Measurements from ENCODE around the gene MUCL3. TPM values are rescaled to one million over a fixed set of nuclear protein-coding genes. Genes with fewer than 3 reads are reported as not detected.

Gene MUCL3
- total and polyA plus RNA-seq, 2 of the 8 experiments (the other 6 are each of a cell fraction or from before 2014, with no cell fraction given): 0.15 to 0.37 TPM

- Histone ChIP-seq H3K18ac (ENCODE audit: extremely low read depth, low read length) (no peak overlapping the region), H3K79me2 (ENCODE audit: control insufficient read depth in 1 of 2, insufficient read depth in 2 of 2, low read length in 2 of 2) (no peaks in the 10 kb centered on the region), H2BK15ac (ENCODE audit: low read length) (no peak overlapping the region), H3K56ac (replicated peaks; ENCODE audit: insufficient read length, low read depth, low read length) (no peak overlapping the region), H4K91ac (replicated peaks; ENCODE audit: insufficient read length, low read length) (no peak overlapping the region), H3K23ac (ENCODE audit: insufficient read length) (no peak overlapping the region), H3K14ac (ENCODE audit: insufficient read length) (no peak overlapping the region), H3K9me3 (ENCODE audit: insufficient read depth in 2 of 2, low read depth in 1 of 2, low read length in 1 of 2) (no peaks in the 10 kb centered on the region), H3K9ac (replicated peaks in 1 of 4; ENCODE audit: extremely low read depth in 1 of 4, low read depth in 3 of 4, low read length in 3 of 4) (no peak overlapping the region), H4K8ac (ENCODE audit: extremely low read depth, insufficient read depth, low read length) (no peak overlapping the region), H4K5ac (ENCODE audit: insufficient read length, low read depth, low read length) (no peak overlapping the region), H3K23me2 (ENCODE audit: low read depth, low read length) (no peaks in the 10 kb centered on the region; the same call in 1 of the 2 replicates), H2BK5ac (ENCODE audit: low read depth, low read length) (no peak overlapping the region), H2BK120ac (replicated peaks; ENCODE audit: low read depth, low read length) (no peak overlapping the region), H3K79me1 (ENCODE audit: low read depth, low read length) (no peaks in the 10 kb centered on the region), H3K27me3 (replicated peaks in 1 of 4; ENCODE audit: control insufficient read depth in 3 of 4, extremely low read depth in 1 of 4, insufficient read depth in 3 of 4, low read length in 3 of 4) (no peaks in the 10 kb centered on the region; a peak in 1 of 7 replicates), H2AFZ (ENCODE audit: low read length) (no peak overlapping the region), H3K4me2 (ENCODE audit: insufficient read depth in 1 of 2, low read depth in 2 of 2, low read length in 2 of 2) (no peak overlapping the region), H2BK12ac (ENCODE audit: low read depth, low read length) (peak overlapping the region; percentile 71; the same call in 1 of the 2 replicates), H2BK20ac (ENCODE audit: low read length) (no peak overlapping the region), H3K4me1 (replicated peaks in 1 of 4; ENCODE audit: control insufficient read depth in 3 of 4, insufficient read depth in 4 of 4, low read length in 3 of 4) (peaks cover 6 to 9% (median 8%) of the 10 kb centered on the region in 4 experiments), H3K4me3 (ENCODE audit: extremely low read depth in 1 of 4, insufficient read depth in 2 of 4, low read depth in 3 of 4, low read length in 4 of 4) (no peak overlapping the region), H3K36me3 (ENCODE audit: control insufficient read depth in 2 of 4, insufficient read depth in 4 of 4, low read length in 3 of 4) (no peaks in the 10 kb centered on the region), H4K20me1 (replicated peaks in 1 of 2; ENCODE audit: control insufficient read depth in 1 of 2, insufficient read depth in 2 of 2, low read length in 2 of 2) (no peaks in the 10 kb centered on the region), H2AK5ac (ENCODE audit: low read depth, low read length) (no peak overlapping the region), H3K27ac (ENCODE audit: low read depth, low read length) (no peak overlapping the region), H3K4ac (replicated peaks; ENCODE audit: insufficient read length, low read depth, low read length) (no peak overlapping the region)
- WGBS, 2 experiments (ENCODE audit: extremely low coverage in 1 of 2, insufficient coverage in 1 of 2, insufficient read length in 1 of 2, insufficient replicate concordance in 2 of 2, low coverage in 1 of 2, low lambda C conversion rate in 2 of 2, missing lambda C conversion rate in 1 of 2): 88% methylated on average over 4 of the region's 4 CpGs; no CpG with 5 or more reads in 1 of the 2 experiments
- ChIA-PET CTCF (ENCODE audit: partially characterized antibody) (interaction anchor here (0.6 to 4.5 kb wide), 9 partner anchors 11 to 266 kb away, joined by 3 to 26 read pairs (median 4); no protein-coding TSS in a partner anchor), POLR2A (ENCODE audit: partially characterized antibody) (no interaction called here)
- DNase-seq (ENCODE audit: low read depth in 1 of 2, low spot score in 2 of 2) (no peak), FAIRE-seq (no peak)
- TF ChIP-seq SIN3A (conservative IDR thresholded peaks at IDR 0.05 in 1 of 2, IDR thresholded peaks at IDR 0.05 in 1 of 2; ENCODE audit: low read depth in 1 of 2, low read length in 2 of 2) (no peak), SIX5 (IDR thresholded peaks at IDR 0.05; ENCODE audit: low read depth, low read length) (no peak), TCF12 (IDR thresholded peaks at IDR 0.05; ENCODE audit: low read depth, low read length) (no peak)
These were observed 3.3 kb downstream of the MUCL3 start for GRCh38 chr6:30944051-30944450.

Measured in H1 (cell line).